H9 (cell line): ENCODE data around the gene ATG7. TPM values are rescaled to one million over a fixed set of nuclear protein-coding genes. Genes with fewer than 3 reads are reported as not detected.

Experiments
- DNase-seq: peaks from one replicate; pipeline ENCODE4 v3.0.0-alpha.2; 2017
- H2AFZ ChIP-seq: one replicate; pipeline ENCODE4 v1.6.1; 2013; ENCODE audit warnings: mild to moderate bottlenecking, low read length, control low read depth, moderate library complexity
- H2AK5ac ChIP-seq: 2 replicates; pipeline ENCODE4 v1.6.1; 2013; ENCODE audit warnings: low read length, control low read depth, mixed read lengths; ENCODE audit not compliant: insufficient read length
- H2BK120ac ChIP-seq: one replicate; pipeline ENCODE4 v1.6.1; 2013; ENCODE audit warnings: low read depth, mild to moderate bottlenecking, low read length, control low read depth, inconsistent platforms; ENCODE audit not compliant: poor library complexity, severe bottlenecking
- H2BK12ac ChIP-seq: 2 replicates; pipeline ENCODE4 v1.6.1; 2013; ENCODE audit warnings: low read length, control low read depth, mixed read lengths, low read depth; ENCODE audit not compliant: insufficient read length
- H2BK15ac ChIP-seq: 2 replicates; pipeline ENCODE4 v1.6.1; 2013; ENCODE audit warnings: low read depth, low read length, control low read depth
- H2BK20ac ChIP-seq: one replicate; pipeline ENCODE4 v1.6.1; 2013; ENCODE audit warnings: low read depth, mild to moderate bottlenecking, low read length, control low read depth, inconsistent platforms; ENCODE audit not compliant: poor library complexity, severe bottlenecking
- H2BK5ac ChIP-seq: 2 replicates; pipeline ENCODE4 v1.6.1; 2013; ENCODE audit warnings: low read length, control low read depth, mixed read lengths; ENCODE audit not compliant: insufficient read length
- H3K14ac ChIP-seq: 2 replicates; pipeline ENCODE4 v1.6.1; 2013; ENCODE audit warnings: low read length, control low read depth; ENCODE audit not compliant: insufficient read depth
- H3K18ac ChIP-seq: 2 replicates; pipeline ENCODE4 v1.6.1; 2013; ENCODE audit warnings: low read depth, mild to moderate bottlenecking, mixed read lengths, low read length, control low read depth; ENCODE audit not compliant: insufficient read length
- H3K23ac ChIP-seq: 2 replicates; pipeline ENCODE4 v1.6.1; 2013; ENCODE audit warnings: low read length, control low read depth, mixed read lengths, low read depth; ENCODE audit not compliant: insufficient read length
- H3K23me2 ChIP-seq: 2 replicates; pipeline ENCODE4 v1.6.1; 2013; ENCODE audit warnings: low read depth, mild to moderate bottlenecking, mixed read lengths, low read length, control low read depth; ENCODE audit not compliant: insufficient read length, poor library complexity, severe bottlenecking
- H3K27ac ChIP-seq: 2 replicates; pipeline ENCODE4 v1.5.1; 2013; ENCODE audit warnings: low read length, control low read depth, mixed read lengths, low read depth; ENCODE audit not compliant: insufficient read length
- H3K27me3 ChIP-seq: 2 replicates; pipeline ENCODE4 v1.6.1; 2013; ENCODE audit warnings: low read length, control low read depth, inconsistent platforms; ENCODE audit not compliant: insufficient read depth
- H3K4ac ChIP-seq: 2 replicates; pipeline ENCODE4 v1.6.1; 2013; ENCODE audit warnings: low read depth, mild to moderate bottlenecking, control low read depth, inconsistent platforms, low read length, moderate library complexity
- H3K4me1 ChIP-seq: 2 replicates; pipeline ENCODE4 v1.6.1; 2013; ENCODE audit warnings: low read length, control low read depth, inconsistent platforms; ENCODE audit not compliant: insufficient read depth
- H3K4me2 ChIP-seq: 2 replicates; pipeline ENCODE4 v1.6.1; 2013; ENCODE audit warnings: low read length, control low read depth, mixed read lengths; ENCODE audit not compliant: insufficient read length, insufficient read depth
- H3K56ac ChIP-seq: 2 replicates; pipeline ENCODE4 v1.6.1; 2013; ENCODE audit warnings: low read depth, mild to moderate bottlenecking, mixed read lengths, low read length, control low read depth; ENCODE audit not compliant: insufficient read length
- H3K79me1 ChIP-seq: 2 replicates; pipeline ENCODE4 v1.6.1; 2013; ENCODE audit warnings: low read depth, mild to moderate bottlenecking, moderate library complexity, low read length, control low read depth, inconsistent platforms; ENCODE audit not compliant: insufficient read depth, poor library complexity, severe bottlenecking
- H3K79me2 ChIP-seq: 2 replicates; pipeline ENCODE4 v1.6.1; 2013; ENCODE audit warnings: low read length, control low read depth, inconsistent platforms; ENCODE audit not compliant: insufficient read depth
- H3K9ac ChIP-seq: 2 replicates; pipeline ENCODE4 v1.6.1; 2013; ENCODE audit warnings: low read length, control low read depth, mixed read lengths; ENCODE audit not compliant: insufficient read length; ENCODE audit errors: extremely low read depth
- H3K9me3 ChIP-seq: one replicate; pipeline ENCODE4 v1.6.1; 2013; ENCODE audit warnings: low read depth, low read length, inconsistent platforms; ENCODE audit not compliant: control insufficient read depth
- H3T11ph ChIP-seq: one replicate; pipeline ENCODE4 v1.6.1; 2013; ENCODE audit warnings: mild to moderate bottlenecking, low read length, control low read depth, inconsistent platforms
- H4K20me1 ChIP-seq: one replicate; pipeline ENCODE4 v1.6.1; 2013; ENCODE audit not compliant: control insufficient read depth, insufficient read length, insufficient read depth
- H4K5ac ChIP-seq: 2 replicates; pipeline ENCODE4 v1.6.1; 2013; ENCODE audit warnings: low read depth, mild to moderate bottlenecking, mixed read lengths, low read length, control low read depth; ENCODE audit not compliant: insufficient read length
- H4K8ac ChIP-seq: replicated peaks from 2 replicates; pipeline ENCODE4 v1.6.1; 2013; ENCODE audit warnings: low read length, control low read depth, mixed read lengths, low read depth; ENCODE audit not compliant: insufficient read length
- H4K91ac ChIP-seq: 2 replicates; pipeline ENCODE4 v1.6.1; 2013; ENCODE audit warnings: low read depth, mild to moderate bottlenecking, moderate library complexity, mixed read lengths, low read length, control low read depth; ENCODE audit not compliant: insufficient read length
- H3K27ac Mint-ChIP-seq, 3 experiments: 2 replicates in 2 of 3; 3 replicates in 1 of 3; pipeline ENCODE4 v1.8.0; 2020 to 2021; ENCODE audit warnings: mixed read lengths in 3 of 3, mild to moderate bottlenecking in 1 of 3, moderate library complexity in 1 of 3
- H3K27me3 Mint-ChIP-seq: 2 replicates; pipeline ENCODE4 v1.8.0; 2021; ENCODE audit warnings: low read depth, mild to moderate bottlenecking, moderate library complexity, mixed read lengths
- H3K36me3 Mint-ChIP-seq, 3 experiments: 2 replicates in 2 of 3; 3 replicates in 1 of 3; pipeline ENCODE4 v1.8.0; 2020 to 2021; ENCODE audit warnings: low read depth in 3 of 3, mixed read lengths in 3 of 3; ENCODE audit not compliant: insufficient read depth in 1 of 3
- H3K4me1 Mint-ChIP-seq, 2 experiments: 2 replicates each; pipeline ENCODE4 v1.8.0; 2020; ENCODE audit warnings: mixed read lengths in 2 of 2
- H3K4me3 Mint-ChIP-seq, 2 experiments: 2 replicates in 1 of 2; 3 replicates in 1 of 2; pipeline ENCODE4 v1.8.0; 2020 to 2021; ENCODE audit warnings: mild to moderate bottlenecking in 2 of 2, mixed read lengths in 2 of 2, moderate library complexity in 1 of 2
- H3K9me3 Mint-ChIP-seq, 2 experiments: 2 replicates in 1 of 2; 3 replicates in 1 of 2; pipeline ENCODE4 v1.8.0; 2020; ENCODE audit warnings: mild to moderate bottlenecking in 2 of 2, mixed read lengths in 2 of 2, moderate library complexity in 1 of 2
- WGBS: extraction: QIAGEN DNeasy Blood & Tissue Kit; methylation state at CpG from one replicate; pipeline ENCODE4 v1.1.7; 2013; ENCODE audit warnings: missing lambda C conversion rate, low lambda C conversion rate, mixed read lengths; ENCODE audit not compliant: insufficient read length; ENCODE audit errors: extremely low coverage; 5-methylcytosine and 5-hydroxymethylcytosine counted together
- total RNA-seq: library from RNA; stranded (reverse); gene quantifications from 2 replicates; pipeline ENCODE4 v1.2.1, GENCODE V29; 2021
- TF ChIP-seq, protein P1 (sequence below): fragments of 200-600 bp; sonication (generic); conservative IDR thresholded peaks from 3 replicates; pipeline ENCODE4 v1.8.0; 2021; ENCODE audit warnings: antibody characterized with exemption, mild to moderate bottlenecking

Gene ATG7
- total RNA-seq, 1 experiment from 2014 or later: 17.9 TPM

GRCh38 chr3:11569156-11569741, 297.1 kb downstream of the ATG7 start:
- Histone ChIP-seq H3K79me2 (no peaks in the 10 kb centered on the region; the same call in 1 of the 2 replicates), H2AK5ac (no peak overlapping the region), H2BK5ac (no peak overlapping the region), H3K27ac (no peak overlapping the region), H2BK12ac (no peak overlapping the region), H4K8ac (no peak overlapping the region), H3K23ac (no peak overlapping the region), H3K9ac (no peak overlapping the region), H4K91ac (no peak overlapping the region), H3K56ac (no peak overlapping the region), H2AFZ (no peak overlapping the region), H3K4me2 (no peak overlapping the region), H4K5ac (no peak overlapping the region), H4K20me1 (peaks cover 2% of the 10 kb centered on the region), H3K14ac (no peak overlapping the region; the same call in 1 of the 2 replicates), H3K23me2 (no peaks in the 10 kb centered on the region), H3K27me3 (no peaks in the 10 kb centered on the region), H2BK120ac (no peak overlapping the region), H3K4me1 (no peaks in the 10 kb centered on the region), H3K79me1 (peaks cover 3% of the 10 kb centered on the region), H3K4ac (no peak overlapping the region), H3K18ac (no peak overlapping the region), H2BK15ac (no peak overlapping the region), H2BK20ac (no peak overlapping the region), H3T11ph (no peak overlapping the region), H3K9me3 (no peaks in the 10 kb centered on the region)
- H3K27me3 Mint-ChIP-seq: peaks cover 1% of the 10 kb centered on the region; the same call in 1 of the 2 replicates
- H3K27ac Mint-ChIP-seq: peak overlapping the region in 1 of 3 experiments; percentile 58; a peak in 1 of 7 replicates
- H3K4me3 Mint-ChIP-seq: no peak overlapping the region
- DNase-seq: no peak
- TF ChIP-seq, protein P1, sequence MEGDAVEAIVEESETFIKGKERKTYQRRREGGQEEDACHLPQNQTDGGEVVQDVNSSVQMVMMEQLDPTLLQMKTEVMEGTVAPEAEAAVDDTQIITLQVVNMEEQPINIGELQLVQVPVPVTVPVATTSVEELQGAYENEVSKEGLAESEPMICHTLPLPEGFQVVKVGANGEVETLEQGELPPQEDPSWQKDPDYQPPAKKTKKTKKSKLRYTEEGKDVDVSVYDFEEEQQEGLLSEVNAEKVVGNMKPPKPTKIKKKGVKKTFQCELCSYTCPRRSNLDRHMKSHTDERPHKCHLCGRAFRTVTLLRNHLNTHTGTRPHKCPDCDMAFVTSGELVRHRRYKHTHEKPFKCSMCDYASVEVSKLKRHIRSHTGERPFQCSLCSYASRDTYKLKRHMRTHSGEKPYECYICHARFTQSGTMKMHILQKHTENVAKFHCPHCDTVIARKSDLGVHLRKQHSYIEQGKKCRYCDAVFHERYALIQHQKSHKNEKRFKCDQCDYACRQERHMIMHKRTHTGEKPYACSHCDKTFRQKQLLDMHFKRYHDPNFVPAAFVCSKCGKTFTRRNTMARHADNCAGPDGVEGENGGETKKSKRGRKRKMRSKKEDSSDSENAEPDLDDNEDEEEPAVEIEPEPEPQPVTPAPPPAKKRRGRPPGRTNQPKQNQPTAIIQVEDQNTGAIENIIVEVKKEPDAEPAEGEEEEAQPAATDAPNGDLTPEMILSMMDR: no peak
- peaks cover 2 to 25% (median 9%) of the 10 kb centered on the region in 3 experiments; a peak in 5 of 7 replicates for H3K36me3 Mint-ChIP-seq
- WGBS: no CpG with 5 or more reads among the region's 13 CpGs
- H3K9me3 Mint-ChIP-seq: no peaks in the 10 kb centered on the region
- 0 out of 4 replicates have a peak, but pooled peaks cover 0 to 5% of the 10 kb centered on the region in 2 experiments for H3K4me1 Mint-ChIP-seq
